Measurements from ENCODE around the gene KCTD7.

DNA sequence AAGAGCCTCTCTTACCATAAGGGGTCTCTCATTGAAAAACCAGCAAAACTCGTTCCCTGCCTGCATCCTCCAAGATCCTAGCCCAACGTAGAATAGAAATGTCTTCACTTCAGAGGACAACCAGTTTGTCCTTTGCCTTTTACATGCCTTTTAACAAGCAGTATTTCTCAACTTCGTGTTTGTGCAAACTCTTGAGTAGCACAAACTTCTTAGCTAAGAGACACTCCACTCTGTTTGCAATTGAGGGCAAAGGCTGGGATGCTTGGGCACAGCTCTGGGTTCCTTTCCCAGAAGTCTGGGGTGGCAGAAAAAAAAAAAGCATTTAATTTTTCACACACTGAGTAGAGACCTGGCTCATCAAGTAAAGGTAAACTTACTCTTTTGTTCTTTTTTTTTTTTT, 19.5 kb upstream of the KCTD7 start:
- no peak for TF ChIP-seq EZH2 (IDR thresholded peaks at IDR 0.05; ENCODE audit: low read length, missing control alignments)
- TF ChIP-seq, protein P1, sequence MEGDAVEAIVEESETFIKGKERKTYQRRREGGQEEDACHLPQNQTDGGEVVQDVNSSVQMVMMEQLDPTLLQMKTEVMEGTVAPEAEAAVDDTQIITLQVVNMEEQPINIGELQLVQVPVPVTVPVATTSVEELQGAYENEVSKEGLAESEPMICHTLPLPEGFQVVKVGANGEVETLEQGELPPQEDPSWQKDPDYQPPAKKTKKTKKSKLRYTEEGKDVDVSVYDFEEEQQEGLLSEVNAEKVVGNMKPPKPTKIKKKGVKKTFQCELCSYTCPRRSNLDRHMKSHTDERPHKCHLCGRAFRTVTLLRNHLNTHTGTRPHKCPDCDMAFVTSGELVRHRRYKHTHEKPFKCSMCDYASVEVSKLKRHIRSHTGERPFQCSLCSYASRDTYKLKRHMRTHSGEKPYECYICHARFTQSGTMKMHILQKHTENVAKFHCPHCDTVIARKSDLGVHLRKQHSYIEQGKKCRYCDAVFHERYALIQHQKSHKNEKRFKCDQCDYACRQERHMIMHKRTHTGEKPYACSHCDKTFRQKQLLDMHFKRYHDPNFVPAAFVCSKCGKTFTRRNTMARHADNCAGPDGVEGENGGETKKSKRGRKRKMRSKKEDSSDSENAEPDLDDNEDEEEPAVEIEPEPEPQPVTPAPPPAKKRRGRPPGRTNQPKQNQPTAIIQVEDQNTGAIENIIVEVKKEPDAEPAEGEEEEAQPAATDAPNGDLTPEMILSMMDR (conservative IDR thresholded peaks at IDR 0.05 in 1 of 2, IDR thresholded peaks at IDR 0.05 in 1 of 2; ENCODE audit: low read depth in 1 of 2, low read length in 2 of 2), result no peak
